Stromal cell of bone marrow (primary cell): ENCODE data around the gene SLC35F1.

Experiments
- DNase-seq: peaks from one replicate; pipeline ENCODE4 v3.0.0-alpha.2; 2012; ENCODE audit warnings: low read depth

The SLC35F1 gene

GRCh38 chr6:118123503-118124037, 216.5 kb downstream of the SLC35F1 start:
- DNase-seq = no peak

- no peak for DNase-seq
Observed at GRCh38 chr6:118124851-118125250, 217.8 kb downstream of the SLC35F1 start.

GRCh38 chr6:118128755-118129154, 221.7 kb downstream of the SLC35F1 start:
- no peak for DNase-seq

- DNase-seq = no peak
Observed at GRCh38 chr6:118134206-118134605, 227.1 kb downstream of the SLC35F1 start.

- no peak for DNase-seq
Observed at GRCh38 chr6:118134736-118135135, 227.7 kb downstream of the SLC35F1 start.

DNA sequence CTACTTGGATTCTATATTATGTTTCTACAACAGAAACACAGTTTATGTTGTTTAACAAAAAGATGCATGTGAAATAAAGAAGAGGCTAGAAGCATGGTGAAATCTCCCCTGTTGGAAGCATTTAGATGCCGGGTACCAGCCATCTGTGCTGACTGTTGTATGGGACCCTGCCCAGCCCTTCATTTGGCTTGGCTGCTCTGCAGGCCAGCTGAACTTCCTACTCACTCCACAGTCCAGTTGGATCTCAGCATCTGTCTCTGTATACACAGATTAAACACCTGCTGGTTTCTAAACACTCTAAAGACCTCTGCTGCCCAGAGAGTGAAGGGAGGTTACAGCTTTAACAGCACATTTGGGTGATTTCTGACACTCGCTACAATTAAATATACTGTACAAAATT, 228.3 kb downstream of the SLC35F1 start:
- DNase-seq = no peak

DNA sequence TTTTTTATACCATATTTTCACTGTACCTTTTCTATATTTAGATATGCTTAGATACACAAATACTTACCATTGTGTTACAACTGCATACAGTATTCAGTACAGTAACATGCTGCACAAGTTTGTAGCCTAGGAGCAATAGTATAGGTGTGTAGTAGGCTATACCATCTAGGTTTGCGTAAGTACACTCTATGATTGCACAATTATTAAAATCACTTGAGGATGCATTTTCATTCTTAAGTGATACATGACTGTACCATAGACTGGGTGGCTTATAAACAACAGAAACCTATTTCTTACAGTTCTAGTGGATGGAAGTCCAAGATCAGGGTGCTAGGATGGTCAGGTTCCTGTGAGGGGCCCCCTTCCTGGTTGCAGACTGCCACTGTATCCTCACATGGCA, 234.1 kb downstream of the SLC35F1 start:
- no peak for DNase-seq

DNA sequence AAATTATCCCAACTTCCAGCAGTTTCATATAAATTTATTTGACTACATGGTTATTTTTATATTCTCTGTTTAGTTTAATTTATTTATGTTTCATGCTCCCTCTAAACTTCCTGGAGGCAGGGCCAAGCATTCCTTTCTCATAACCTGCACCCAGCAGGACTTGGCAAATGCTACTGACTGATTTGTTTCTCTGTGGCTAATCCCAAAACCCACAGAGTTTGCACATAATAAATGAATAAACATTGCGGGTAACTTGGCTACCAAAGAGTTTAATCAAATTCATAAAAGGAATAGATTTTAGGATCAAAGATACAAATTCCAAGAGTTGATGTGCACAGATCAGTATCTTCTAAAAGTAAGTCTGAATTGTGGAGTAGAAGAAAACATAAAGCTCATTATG, 239.5 kb downstream of the SLC35F1 start:
- no peak for DNase-seq

GRCh38 chr6:118147511-118147910, 240.4 kb downstream of the SLC35F1 start:
- DNase-seq = no peak

DNA sequence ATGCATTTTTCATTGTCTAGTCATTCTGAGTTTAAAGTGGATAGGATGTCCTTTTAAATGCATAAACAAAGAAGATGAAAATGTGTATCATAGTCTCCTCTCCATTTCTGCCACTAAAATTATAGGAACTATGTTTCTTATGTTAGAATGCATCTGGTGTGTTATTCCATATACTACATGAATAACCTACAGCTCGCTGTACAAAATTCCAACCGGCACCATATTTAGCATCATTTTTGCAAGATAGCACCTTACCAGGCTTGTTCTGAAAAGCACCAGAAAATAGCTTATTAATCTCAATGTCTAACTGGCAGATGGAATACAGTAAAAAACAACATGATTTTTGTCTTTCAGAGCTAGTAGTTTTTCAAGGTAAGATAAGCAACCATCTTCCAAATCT, 241.5 kb downstream of the SLC35F1 start:
- no peak for DNase-seq

- no peak for DNase-seq
Observed at GRCh38 chr6:118152524-118152923, 245.5 kb downstream of the SLC35F1 start.

GRCh38 chr6:118161343-118161742, 254.3 kb downstream of the SLC35F1 start:
- no peak for DNase-seq

DNA sequence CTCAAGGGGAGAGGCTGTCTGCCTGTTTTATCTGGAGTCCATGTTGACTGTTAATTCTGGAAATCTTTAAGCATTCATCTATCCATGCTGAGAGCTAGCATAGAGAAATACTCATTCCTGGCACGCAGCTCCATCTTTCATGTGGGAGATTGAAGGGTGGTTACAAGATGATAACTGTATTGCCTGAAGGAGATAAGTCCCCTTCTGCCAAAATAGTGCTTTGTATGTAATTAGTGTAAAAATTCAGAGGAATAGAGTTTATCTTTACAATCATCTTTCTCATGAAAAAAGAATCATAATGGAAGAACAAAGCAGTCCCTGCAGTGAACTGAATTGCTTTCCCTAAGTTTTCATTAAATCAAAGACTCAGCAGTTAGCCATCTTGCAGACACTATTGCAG, 256.5 kb downstream of the SLC35F1 start:
- no peak for DNase-seq

- DNase-seq = no peak
Observed at GRCh38 chr6:118165500-118165899, 258.4 kb downstream of the SLC35F1 start.

DNA sequence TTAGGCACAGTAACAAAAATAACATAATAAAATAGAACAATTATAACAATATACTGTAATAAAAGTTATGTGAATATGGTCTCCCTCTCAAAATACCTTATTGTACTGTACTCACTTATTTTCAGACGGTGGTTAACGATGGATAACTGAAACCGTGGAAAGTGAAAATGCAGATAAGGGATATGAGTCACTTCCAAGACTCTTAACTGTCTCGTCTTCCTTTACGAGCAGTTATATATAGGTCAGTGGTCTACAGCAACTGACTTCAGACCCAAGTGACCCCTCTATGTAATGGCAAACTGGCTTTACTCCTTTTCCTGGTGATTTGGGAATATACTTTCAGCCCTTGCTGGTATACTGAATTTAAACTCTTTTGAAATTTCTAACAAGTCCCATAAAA, 261.4 kb downstream of the SLC35F1 start:
- no peak for DNase-seq

DNA sequence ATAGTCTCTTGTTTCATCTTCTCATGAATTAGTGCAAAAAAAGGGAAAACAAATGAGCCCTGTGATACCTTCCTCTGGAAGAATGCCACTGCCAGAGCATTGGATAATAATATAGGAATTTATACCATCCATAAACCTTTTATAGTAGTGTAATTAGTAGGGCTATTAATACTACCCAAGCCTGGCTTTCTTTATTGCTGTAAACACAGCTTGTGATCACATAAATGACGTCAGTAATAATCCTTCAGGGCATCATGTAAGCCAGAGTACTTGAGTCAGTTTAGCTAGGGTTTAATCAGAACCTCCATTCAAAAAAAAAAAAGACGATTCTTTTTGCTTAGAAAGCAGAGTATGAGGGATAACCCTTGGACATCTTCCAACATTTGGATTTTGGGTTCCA, 264.8 kb downstream of the SLC35F1 start:
- no peak for DNase-seq

- DNase-seq = no peak
Observed at GRCh38 chr6:118174071-118174470, 267.0 kb downstream of the SLC35F1 start.

GRCh38 chr6:118177720-118178119, 270.7 kb downstream of the SLC35F1 start:
- no peak for DNase-seq

- DNase-seq = no peak
Observed at GRCh38 chr6:118179048-118179447, 272.0 kb downstream of the SLC35F1 start.

- DNase-seq = no peak
Observed at GRCh38 chr6:118186672-118187567, 279.9 kb downstream of the SLC35F1 start.

GRCh38 chr6:118187568-118188164, 280.6 kb downstream of the SLC35F1 start:
- peak; percentile 90 for DNase-seq

DNA sequence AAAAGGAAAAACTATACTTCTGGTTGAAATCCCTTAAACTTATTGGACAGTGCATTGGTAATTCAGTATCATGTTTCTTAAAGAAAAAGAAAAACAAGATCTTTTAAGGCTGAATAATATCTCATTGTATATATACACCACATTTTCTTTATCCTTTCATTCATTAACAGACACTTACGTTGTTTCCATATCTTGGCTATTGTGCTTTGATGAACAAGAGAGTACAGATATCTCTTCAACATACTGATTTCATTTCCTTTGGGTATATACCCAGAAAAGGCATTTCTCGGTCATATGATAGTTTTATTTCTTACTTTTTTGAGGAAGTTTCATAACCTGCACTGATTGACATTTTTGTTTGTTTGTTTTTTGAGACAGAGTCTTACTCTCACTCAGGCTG, 281.5 kb downstream of the SLC35F1 start:
- no peak for DNase-seq

DNA sequence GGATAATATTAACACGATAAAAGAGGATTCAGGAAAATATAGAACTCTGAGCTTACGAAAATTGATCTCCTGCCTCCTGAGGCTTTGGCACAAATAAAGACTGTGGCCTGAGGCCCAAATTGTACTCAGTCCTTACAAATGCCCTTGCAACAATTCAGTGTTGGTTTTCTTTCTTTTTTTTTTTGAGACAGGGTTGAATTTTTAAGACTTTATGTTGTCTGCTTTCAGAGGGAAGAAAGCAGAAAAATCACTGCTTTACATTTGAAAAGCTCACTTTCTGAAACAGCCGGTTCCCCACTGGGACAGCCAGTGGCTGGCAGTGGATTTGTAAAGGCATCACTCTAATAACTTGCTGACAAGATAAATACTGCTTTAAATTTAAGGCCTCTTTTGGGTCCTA, 290.5 kb downstream of the SLC35F1 start:
- DNase-seq = no peak
